Smooth muscle cell (in vitro differentiated cells): ENCODE measurements around the gene JPT2. TPM values are rescaled to one million over a fixed set of nuclear protein-coding genes. Genes with fewer than 3 reads are reported as not detected.

Experiments
- DNase-seq: peaks from one replicate; lab custom pipeline; 2025; ENCODE audit not compliant: unreplicated experiment; lab: John Stamatoyannopoulos, UW
- H2AFZ ChIP-seq: fragments of 200-600 bp; sonication (generic); 2 replicates; pipeline ENCODE4 v1.6.0; 2016; ENCODE audit warnings: antibody characterized with exemption, low read depth, mild to moderate bottlenecking
- H3F3A ChIP-seq: fragments of 200-600 bp; sonication (generic); 2 replicates; pipeline ENCODE4 v1.6.0; 2017; ENCODE audit warnings: antibody characterized with exemption, low read depth
- H3K27ac ChIP-seq: fragments of 200-600 bp; sonication (generic); 2 replicates; pipeline ENCODE4 v1.5.1; 2016; ENCODE audit warnings: low read depth, mild to moderate bottlenecking
- H3K27me3 ChIP-seq: fragments of 200-600 bp; sonication (generic); 2 replicates; pipeline ENCODE4 v1.6.1; 2016; ENCODE audit warnings: low read depth, mild to moderate bottlenecking
- H3K36me3 ChIP-seq: fragments of 200-600 bp; sonication (generic); 2 replicates; pipeline ENCODE4 v1.5.1; 2016; ENCODE audit warnings: low read depth
- H3K4me1 ChIP-seq: fragments of 200-600 bp; sonication (generic); 2 replicates; pipeline ENCODE4 v1.5.1; 2016; ENCODE audit warnings: low read depth
- H3K4me2 ChIP-seq: fragments of 200-600 bp; sonication (generic); 2 replicates; pipeline ENCODE4 v1.6.0; 2016; ENCODE audit warnings: mild to moderate bottlenecking
- H3K4me3 ChIP-seq: fragments of 200-600 bp; sonication (generic); 2 replicates; pipeline ENCODE4 v1.5.1; 2016; ENCODE audit warnings: mild to moderate bottlenecking
- H3K79me2 ChIP-seq: fragments of 200-600 bp; sonication (generic); 2 replicates; pipeline ENCODE4 v1.6.0; 2016; ENCODE audit warnings: low read depth, mild to moderate bottlenecking
- H3K9ac ChIP-seq: fragments of 200-600 bp; sonication (generic); 2 replicates; pipeline ENCODE4 v1.6.0; 2016; ENCODE audit warnings: low read depth
- H3K9me3 ChIP-seq: fragments of 200-600 bp; sonication (generic); replicated peaks from 2 replicates; pipeline ENCODE4 v1.5.1; 2016; ENCODE audit warnings: low read depth
- H4K20me1 ChIP-seq: fragments of 200-600 bp; sonication (generic); 2 replicates; pipeline ENCODE4 v1.6.0; 2016; ENCODE audit warnings: low read depth
- CTCF ChIP-seq: fragments of 200-600 bp; sonication (generic); IDR thresholded peaks from 2 replicates; pipeline ENCODE4 v1.5.1; 2017; ENCODE audit warnings: borderline replicate concordance, mild to moderate bottlenecking, antibody characterized with exemption; ENCODE audit not compliant: insufficient read depth, poor library complexity, severe bottlenecking
- WGBS: methylation state at CpG from one replicate; pipeline ENCODE4 v1.1.7; 2016; ENCODE audit warnings: low lambda C conversion rate; 5-methylcytosine and 5-hydroxymethylcytosine counted together
- polyA plus RNA-seq: library from polyadenylated mRNA; unstranded; fragments of >200 nt; fragmentation: Nextera tagmentation; extraction: Ambion mirVana; gene quantifications from 2 replicates; pipeline ENCODE4 v1.2.1, GENCODE V29; 2016
- total RNA-seq: library from RNA; depleted of rRNA; stranded (reverse); fragments of >200 nt; gene quantifications from 2 replicates; pipeline ENCODE4 v1.2.3, GENCODE V29; 2014

JPT2 gene
- total and polyA plus RNA-seq, 2 experiments from 2014 or later: 7.2 to 28.6 TPM

GRCh38 chr16:1654505-1655268 lies 23.4 kb upstream of the JPT2 start:
- no peaks in the 10 kb centered on the region for H3F3A ChIP-seq
- no peak overlapping the region for H3K4me2 ChIP-seq
- no peaks in the 10 kb centered on the region for H3K9me3 ChIP-seq
- no peak for DNase-seq
- no peak overlapping the region for H3K4me3 ChIP-seq
- no peak overlapping the region for H3K9ac ChIP-seq
- no peak for TF ChIP-seq CTCF
- H4K20me1 ChIP-seq: peaks cover 26% of the 10 kb centered on the region
- no peak overlapping the region for H3K27ac ChIP-seq
- peaks cover 7% of the 10 kb centered on the region for H3K36me3 ChIP-seq
- H2AFZ ChIP-seq: no peak overlapping the region
- H3K79me2 ChIP-seq: peaks cover 10% of the 10 kb centered on the region
- no peaks in the 10 kb centered on the region for H3K27me3 ChIP-seq
- no peaks in the 10 kb centered on the region for H3K4me1 ChIP-seq
- 97% methylated on average over 32 of the region's 32 CpGs for WGBS

- Histone ChIP-seq H3K27ac (no peak overlapping the region), H3K79me2 (peaks cover 3% of the 10 kb centered on the region), H3F3A (no peaks in the 10 kb centered on the region), H3K27me3 (no peaks in the 10 kb centered on the region), H4K20me1 (peaks cover 20% of the 10 kb centered on the region), H3K4me1 (no peaks in the 10 kb centered on the region), H3K4me2 (no peak overlapping the region), H3K9ac (no peak overlapping the region), H3K9me3 (no peaks in the 10 kb centered on the region), H3K36me3 (peaks cover 7% of the 10 kb centered on the region), H2AFZ (no peak overlapping the region), H3K4me3 (no peak overlapping the region)
- TF ChIP-seq CTCF: no peak
- no peak for DNase-seq
- 95% methylated on average over 16 of the region's 16 CpGs for WGBS
Measured at GRCh38 chr16:1655269-1655807, 22.7 kb upstream of the JPT2 start.

GRCh38 chr16:1655909-1656807 lies 21.9 kb upstream of the JPT2 start:
- TF ChIP-seq CTCF: no peak
- no peaks in the 10 kb centered on the region for H3K27me3 ChIP-seq
- WGBS: 97% methylated on average over 52 of the region's 52 CpGs
- H3K36me3 ChIP-seq: peaks cover 7% of the 10 kb centered on the region
- H3K9ac ChIP-seq: no peak overlapping the region
- no peaks in the 10 kb centered on the region for H3F3A ChIP-seq
- no peak overlapping the region for H3K4me2 ChIP-seq
- peaks cover 12% of the 10 kb centered on the region for H4K20me1 ChIP-seq
- H3K4me1 ChIP-seq: no peaks in the 10 kb centered on the region
- no peak overlapping the region for H3K27ac ChIP-seq
- DNase-seq: no peak
- H3K4me3 ChIP-seq: no peak overlapping the region
- H3K9me3 ChIP-seq: no peaks in the 10 kb centered on the region
- no peaks in the 10 kb centered on the region for H3K79me2 ChIP-seq
- H2AFZ ChIP-seq: no peak overlapping the region
